HepG2 (cell line): ENCODE data around the gene LSMEM2. TPM values are rescaled to one million over a fixed set of nuclear protein-coding genes. Genes with fewer than 3 reads are reported as not detected.
A peak's percentile ranks its signal among the peaks of the same experiment; 100 is the strongest.

ENCODE experiments used
- CC2D1A ChIP-seq: sonication (generic); formaldehyde crosslinking; IDR thresholded peaks from 2 replicates; pipeline ENCODE4 v1.8.1; 2023; ENCODE audit warnings: mild to moderate bottlenecking, missing genetic modification reagents
- EED ChIP-seq: sonication (generic); formaldehyde crosslinking; IDR thresholded peaks from 2 replicates; pipeline ENCODE4 v1.5.0; 2020; ENCODE audit warnings: mild to moderate bottlenecking, missing genetic modification reagents
- HNF4A ChIP-seq: sonication (generic); formaldehyde crosslinking; IDR thresholded peaks from 2 replicates; pipeline ENCODE4 v1.4.0; 2020; ENCODE audit warnings: missing genetic modification reagents
- JARID2 ChIP-seq: sonication (generic); formaldehyde crosslinking; IDR thresholded peaks from 2 replicates; pipeline ENCODE4 v1.8.1; 2023; ENCODE audit warnings: missing genetic modification reagents, inconsistent platforms; ENCODE audit not compliant: insufficient replicate concordance
- MIER2 ChIP-seq: IDR thresholded peaks from 2 replicates; pipeline ENCODE4 v1.6.1; 2016; ENCODE audit warnings: missing biosample characterization, missing genetic modification reagents
- MXI1 ChIP-seq: IDR thresholded peaks from 3 replicates; pipeline ENCODE4 v1.6.1; 2012; ENCODE audit warnings: low read depth, low read length, inconsistent platforms, borderline replicate concordance
- PBX3 ChIP-seq: sonication (generic); formaldehyde crosslinking; IDR thresholded peaks from 2 replicates; pipeline ENCODE4 v1.8.1; 2023; ENCODE audit warnings: missing genetic modification reagents, inconsistent platforms, borderline replicate concordance
- PHF8 ChIP-seq: sonication (generic); formaldehyde crosslinking; IDR thresholded peaks from 2 replicates; pipeline ENCODE4 v1.5.0; 2020; ENCODE audit warnings: missing genetic modification reagents
- ZBTB14 ChIP-seq: sonication (generic); formaldehyde crosslinking; IDR thresholded peaks from 2 replicates; pipeline ENCODE4 v1.4.0; 2020; ENCODE audit warnings: missing genetic modification reagents
- ZBTB25 ChIP-seq: IDR thresholded peaks from 2 replicates; pipeline ENCODE4 v1.6.1; 2018; ENCODE audit warnings: missing genetic modification reagents
- ZBTB49 ChIP-seq: sonication (generic); formaldehyde crosslinking; IDR thresholded peaks from 2 replicates; pipeline ENCODE4 v1.4.0; 2020; ENCODE audit warnings: missing genetic modification reagents, borderline replicate concordance
- ZGPAT ChIP-seq: IDR thresholded peaks from 2 replicates; pipeline ENCODE4 v1.6.1; 2016; ENCODE audit warnings: mild to moderate bottlenecking
- ZNF350 ChIP-seq: sonication (generic); formaldehyde crosslinking; IDR thresholded peaks from 2 replicates; pipeline ENCODE4 v1.4.0; 2020; ENCODE audit warnings: mild to moderate bottlenecking, low read depth, missing genetic modification reagents, borderline replicate concordance
- ZNF484 ChIP-seq: sonication (generic); formaldehyde crosslinking; IDR thresholded peaks from 2 replicates; pipeline ENCODE4 v1.5.1; 2020; ENCODE audit warnings: mild to moderate bottlenecking, low read depth, missing genetic modification reagents, borderline replicate concordance
- ZNF510 ChIP-seq: sonication (generic); formaldehyde crosslinking; IDR thresholded peaks from 2 replicates; pipeline ENCODE4 v1.4.0; 2020; ENCODE audit warnings: low read depth, mild to moderate bottlenecking, missing genetic modification reagents
- ZNF513 ChIP-seq: sonication (generic); formaldehyde crosslinking; conservative IDR thresholded peaks from 2 replicates; pipeline ENCODE4 v1.5.0; 2020; ENCODE audit warnings: missing genetic modification reagents
- ZNF619 ChIP-seq: sonication (generic); formaldehyde crosslinking; IDR thresholded peaks from 2 replicates; pipeline ENCODE4 v1.4.0; 2020; ENCODE audit warnings: mild to moderate bottlenecking, missing genetic modification reagents
- ZNF841 ChIP-seq: sonication (generic); formaldehyde crosslinking; IDR thresholded peaks from 2 replicates; pipeline ENCODE4 v1.8.1; 2023; ENCODE audit warnings: missing genetic modification reagents, borderline replicate concordance
- ZNF891 ChIP-seq: sonication (generic); formaldehyde crosslinking; IDR thresholded peaks from 2 replicates; pipeline ENCODE4 v1.5.0; 2020; ENCODE audit warnings: mild to moderate bottlenecking, missing genetic modification reagents
- polyA plus RNA-seq, 8 experiments: library from polyadenylated mRNA; depleted of rRNA in 3 of 8; stranded (reverse) in 7 of 8; unstranded in 1 of 8; fragments of >200 nt; fragmentation: Illumina TruSeq in 4 of 8; extraction: Trizol in 4 of 8; gene quantifications; 2 replicates each; pipeline versions ENCODE4 v1.2.1 to v1.2.3, GENCODE V29; 2011 to 2016; ENCODE audit warnings: low read depth in 4 of 8, missing spikeins in 1 of 8, mixed read lengths in 1 of 8; ENCODE audit not compliant: insufficient read depth in 1 of 8
- total RNA-seq, 5 experiments: library from RNA; depleted of rRNA; stranded (reverse); fragments of >200 nt; fragmentation: Illumina TruSeq; extraction: Trizol; gene quantifications; 2 replicates each; pipeline ENCODE4 v1.2.3, GENCODE V29; 2016; ENCODE audit warnings: low read depth in 1 of 5

LSMEM2 gene
- total and polyA plus RNA-seq, 2 of the 13 experiments (the other 11 are each of a cell fraction or from before 2014, with no cell fraction given): 0.07 to 0.41 TPM

- no peak for TF ChIP-seq CC2D1A
- peak; percentile 71 for TF ChIP-seq ZBTB25 (CRISPR knock-in tag)
- no peak for TF ChIP-seq ZBTB49
- TF ChIP-seq ZGPAT (CRISPR knock-in tag): peak; percentile 80; the same call in 1 of the 2 replicates
- no peak for TF ChIP-seq MIER2 (CRISPR knock-in tag)
- TF ChIP-seq ZNF841: no peak
- peak; percentile 47; the same call in 1 of the 2 replicates for TF ChIP-seq ZNF619 (CRISPR knock-in tag)
- 0 out of 2 replicates have a peak, but pooled peaks have one; percentile 56 for TF ChIP-seq ZNF891 (CRISPR knock-in tag)
- 0 out of 2 replicates have a peak, but pooled peaks have one; percentile 46 for TF ChIP-seq ZNF510 (CRISPR knock-in tag)
- no peak for TF ChIP-seq JARID2
- peak; percentile 67 for TF ChIP-seq PHF8 (CRISPR knock-in tag)
- peak; percentile 70; the same call in 1 of the 2 replicates for TF ChIP-seq ZNF350 (CRISPR knock-in tag)
- no peak for TF ChIP-seq ZBTB14
- 0 out of 2 replicates have a peak, but pooled peaks have one; percentile 49 for TF ChIP-seq PBX3
- peak; percentile 84; the same call in 1 of the 2 replicates for TF ChIP-seq EED (CRISPR knock-in tag)
- TF ChIP-seq ZNF513 (CRISPR knock-in tag): 0 out of 2 replicates have a peak, but pooled peaks have one; percentile 35
- TF ChIP-seq HNF4A: no peak
- peak; percentile 90; the same call in 1 of the 3 replicates for TF ChIP-seq MXI1
- no peak for TF ChIP-seq ZNF484
Observed at GRCh38 chr3:50327943-50328691, 49.2 kb downstream of the LSMEM2 start, which contains the start of gene TUSC2 (continued).
